K562 (cell line): ENCODE results near the gene MICU1.

ENCODE experiments used
- HLTF ChIP-seq: fragments of 450-650 bp; IDR thresholded peaks from 2 replicates; pipeline ENCODE4 v1.6.1; 2016
- RBBP5 ChIP-seq: fragments of 200-600 bp; sonication (generic); IDR thresholded peaks from 2 replicates; pipeline ENCODE4 v1.6.1; 2012; ENCODE audit warnings: borderline replicate concordance, mild to moderate bottlenecking, low read length, control low read depth, inconsistent platforms; ENCODE audit not compliant: insufficient read depth, poor library complexity, severe bottlenecking
- TF ChIP-seq, protein P1 (sequence below), 3 experiments: IDR thresholded peaks in 2 of 3; conservative IDR thresholded peaks in 1 of 3; 2 replicates each; pipeline ENCODE4 v1.5.1; 2011 to 2012; ENCODE audit warnings: low read length in 3 of 3, mild to moderate bottlenecking in 3 of 3, control low read depth in 2 of 3, improper control_type of control experiment in 1 of 3, inconsistent platforms in 1 of 3, low read depth in 1 of 3, mixed read lengths in 1 of 3, moderate library complexity in 1 of 3; ENCODE audit not compliant: insufficient read depth in 2 of 3

- TF ChIP-seq, protein P1, sequence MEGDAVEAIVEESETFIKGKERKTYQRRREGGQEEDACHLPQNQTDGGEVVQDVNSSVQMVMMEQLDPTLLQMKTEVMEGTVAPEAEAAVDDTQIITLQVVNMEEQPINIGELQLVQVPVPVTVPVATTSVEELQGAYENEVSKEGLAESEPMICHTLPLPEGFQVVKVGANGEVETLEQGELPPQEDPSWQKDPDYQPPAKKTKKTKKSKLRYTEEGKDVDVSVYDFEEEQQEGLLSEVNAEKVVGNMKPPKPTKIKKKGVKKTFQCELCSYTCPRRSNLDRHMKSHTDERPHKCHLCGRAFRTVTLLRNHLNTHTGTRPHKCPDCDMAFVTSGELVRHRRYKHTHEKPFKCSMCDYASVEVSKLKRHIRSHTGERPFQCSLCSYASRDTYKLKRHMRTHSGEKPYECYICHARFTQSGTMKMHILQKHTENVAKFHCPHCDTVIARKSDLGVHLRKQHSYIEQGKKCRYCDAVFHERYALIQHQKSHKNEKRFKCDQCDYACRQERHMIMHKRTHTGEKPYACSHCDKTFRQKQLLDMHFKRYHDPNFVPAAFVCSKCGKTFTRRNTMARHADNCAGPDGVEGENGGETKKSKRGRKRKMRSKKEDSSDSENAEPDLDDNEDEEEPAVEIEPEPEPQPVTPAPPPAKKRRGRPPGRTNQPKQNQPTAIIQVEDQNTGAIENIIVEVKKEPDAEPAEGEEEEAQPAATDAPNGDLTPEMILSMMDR (IDR thresholded peaks at IDR 0.05 in 2 of 3, conservative IDR thresholded peaks at IDR 0.05 in 1 of 3; ENCODE audit: insufficient read depth in 2 of 3, low read depth in 1 of 3, low read length in 3 of 3): no peak
- TF ChIP-seq RBBP5: no peak
- TF ChIP-seq HLTF: no peak
These were observed 211.2 kb downstream of the MICU1 start for GRCh38 chr10:72414642-72415041.
